ENCODE results near the gene PTPRZ1.

PTPRZ1 gene

DNA sequence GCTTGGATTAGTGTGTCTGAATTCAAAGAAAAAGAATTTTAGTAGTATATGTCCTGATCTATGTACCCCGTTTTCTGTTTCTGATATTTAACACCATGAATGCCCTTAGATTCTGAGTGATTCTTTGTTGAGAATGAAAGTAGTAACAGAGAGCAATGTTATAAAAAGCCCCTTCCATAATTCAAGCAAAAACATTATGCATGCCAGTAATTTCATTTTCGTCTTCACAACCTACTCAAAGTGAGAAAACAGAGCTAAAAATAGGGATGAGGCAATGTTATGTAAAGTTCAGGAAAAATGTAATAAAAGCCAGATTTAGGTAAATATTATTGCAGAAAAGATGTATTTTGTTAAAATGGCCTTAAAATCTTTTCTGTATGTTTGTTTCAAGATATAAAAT, 28.1 kb downstream of the PTPRZ1 start:
- no peak overlapping the region for H3K4me3 ChIP-seq (ENCODE audit: low read depth, low read length)
- no peak for DNase-seq
- no peak overlapping the region for H3K27ac ChIP-seq
- TF ChIP-seq, protein P1, sequence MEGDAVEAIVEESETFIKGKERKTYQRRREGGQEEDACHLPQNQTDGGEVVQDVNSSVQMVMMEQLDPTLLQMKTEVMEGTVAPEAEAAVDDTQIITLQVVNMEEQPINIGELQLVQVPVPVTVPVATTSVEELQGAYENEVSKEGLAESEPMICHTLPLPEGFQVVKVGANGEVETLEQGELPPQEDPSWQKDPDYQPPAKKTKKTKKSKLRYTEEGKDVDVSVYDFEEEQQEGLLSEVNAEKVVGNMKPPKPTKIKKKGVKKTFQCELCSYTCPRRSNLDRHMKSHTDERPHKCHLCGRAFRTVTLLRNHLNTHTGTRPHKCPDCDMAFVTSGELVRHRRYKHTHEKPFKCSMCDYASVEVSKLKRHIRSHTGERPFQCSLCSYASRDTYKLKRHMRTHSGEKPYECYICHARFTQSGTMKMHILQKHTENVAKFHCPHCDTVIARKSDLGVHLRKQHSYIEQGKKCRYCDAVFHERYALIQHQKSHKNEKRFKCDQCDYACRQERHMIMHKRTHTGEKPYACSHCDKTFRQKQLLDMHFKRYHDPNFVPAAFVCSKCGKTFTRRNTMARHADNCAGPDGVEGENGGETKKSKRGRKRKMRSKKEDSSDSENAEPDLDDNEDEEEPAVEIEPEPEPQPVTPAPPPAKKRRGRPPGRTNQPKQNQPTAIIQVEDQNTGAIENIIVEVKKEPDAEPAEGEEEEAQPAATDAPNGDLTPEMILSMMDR (IDR thresholded peaks at IDR 0.05; ENCODE audit: low read depth, low read length, missing control alignments): no peak
- no peaks in the 10 kb centered on the region for H3K27me3 ChIP-seq (replicated peaks)
- no peaks in the 10 kb centered on the region for H3K36me3 ChIP-seq (replicated peaks)
- in situ Hi-C loops (cut with HindIII; ENCODE audit: low pct_ligation_motif_present, low sequenced_read_pairs): no loop called here

DNA sequence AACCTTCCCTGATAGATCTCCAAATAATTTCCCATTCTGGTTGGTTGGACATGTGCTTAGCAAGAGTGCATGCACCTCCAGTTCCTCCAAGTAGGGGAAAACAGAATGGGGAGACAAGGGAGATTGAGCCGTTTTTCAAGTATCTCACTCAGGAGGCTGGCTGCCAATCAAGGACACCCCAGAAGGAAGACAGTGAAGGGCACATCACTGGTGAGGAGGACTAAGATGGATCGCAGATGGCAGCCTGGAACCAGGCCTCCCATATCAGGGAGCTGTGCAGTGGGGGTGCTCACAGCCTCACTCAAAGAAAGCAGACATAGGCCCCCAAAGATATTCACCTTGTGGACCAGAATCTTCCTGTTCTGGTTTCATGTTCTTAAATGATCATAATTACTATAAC, 31.2 kb downstream of the PTPRZ1 start:
- Histone ChIP-seq H3K36me3 (replicated peaks) (no peaks in the 10 kb centered on the region), H3K27me3 (replicated peaks) (no peaks in the 10 kb centered on the region), H3K4me3 (ENCODE audit: low read depth, low read length) (no peak overlapping the region), H3K27ac (no peak overlapping the region)
- in situ Hi-C loops (cut with HindIII; ENCODE audit: low pct_ligation_motif_present, low sequenced_read_pairs): no loop called here
- no peak for DNase-seq
- TF ChIP-seq, protein P1 (IDR thresholded peaks at IDR 0.05; ENCODE audit: low read depth, low read length, missing control alignments): no peak

DNA sequence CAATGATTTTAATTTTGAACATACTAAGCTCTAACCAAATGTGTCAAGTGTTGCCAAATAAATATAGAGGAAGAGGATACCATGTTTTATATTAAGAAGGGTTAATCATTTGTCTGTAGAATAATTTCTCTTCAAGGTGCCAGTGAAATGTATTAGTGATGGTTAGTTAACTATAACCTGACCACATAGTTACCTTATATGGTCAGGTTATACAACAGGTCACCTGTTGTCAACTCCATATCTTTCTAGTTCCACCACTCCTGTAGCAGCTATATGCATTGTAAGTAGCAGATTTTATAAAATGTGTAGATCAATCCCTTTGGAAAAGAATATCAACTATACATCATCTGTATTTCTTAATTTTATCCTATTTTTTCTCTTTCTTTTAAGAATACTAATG, 35.1 kb downstream of the PTPRZ1 start:
- no peaks in the 10 kb centered on the region for H3K27me3 ChIP-seq (replicated peaks)
- in situ Hi-C loops (cut with HindIII; ENCODE audit: low pct_ligation_motif_present, low sequenced_read_pairs): no loop called here
- H3K36me3 ChIP-seq (replicated peaks): no peaks in the 10 kb centered on the region
- TF ChIP-seq, protein P1 (IDR thresholded peaks at IDR 0.05; ENCODE audit: low read depth, low read length, missing control alignments): no peak
- H3K4me3 ChIP-seq (ENCODE audit: low read depth, low read length): no peak overlapping the region
- DNase-seq: no peak
- no peak overlapping the region for H3K27ac ChIP-seq

DNA sequence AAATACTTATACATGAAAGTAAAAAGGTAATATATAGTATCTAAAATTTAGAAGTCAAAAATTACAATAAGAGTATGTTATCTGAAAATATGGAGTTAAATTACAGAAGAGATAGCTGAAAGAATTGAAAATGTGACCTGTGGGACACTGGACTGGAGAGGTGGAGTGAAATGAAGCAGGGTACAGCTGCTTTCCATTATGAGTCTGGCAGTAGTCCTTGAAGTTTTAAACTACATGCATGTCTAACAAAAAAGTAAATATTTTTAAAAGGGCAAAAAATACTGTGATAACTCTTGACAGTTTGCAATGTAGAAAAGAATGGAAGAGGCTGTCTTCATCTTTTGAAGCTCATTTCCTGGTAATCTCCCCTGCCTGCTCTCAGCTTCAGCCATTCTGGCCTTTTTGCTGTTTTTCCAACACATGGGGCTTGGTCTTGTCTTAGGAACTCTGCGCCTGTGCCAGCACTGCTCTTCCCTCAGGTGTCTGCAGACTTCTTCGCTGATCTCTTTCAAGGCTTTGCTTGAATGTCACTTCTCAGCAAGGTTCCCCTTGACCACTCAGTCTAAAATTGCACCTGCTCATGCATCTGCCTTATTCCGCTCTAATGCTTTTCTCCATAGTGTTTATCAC, 36.9 kb downstream of the PTPRZ1 start:
- H3K4me3 ChIP-seq (ENCODE audit: low read depth, low read length): no peak overlapping the region

DNA sequence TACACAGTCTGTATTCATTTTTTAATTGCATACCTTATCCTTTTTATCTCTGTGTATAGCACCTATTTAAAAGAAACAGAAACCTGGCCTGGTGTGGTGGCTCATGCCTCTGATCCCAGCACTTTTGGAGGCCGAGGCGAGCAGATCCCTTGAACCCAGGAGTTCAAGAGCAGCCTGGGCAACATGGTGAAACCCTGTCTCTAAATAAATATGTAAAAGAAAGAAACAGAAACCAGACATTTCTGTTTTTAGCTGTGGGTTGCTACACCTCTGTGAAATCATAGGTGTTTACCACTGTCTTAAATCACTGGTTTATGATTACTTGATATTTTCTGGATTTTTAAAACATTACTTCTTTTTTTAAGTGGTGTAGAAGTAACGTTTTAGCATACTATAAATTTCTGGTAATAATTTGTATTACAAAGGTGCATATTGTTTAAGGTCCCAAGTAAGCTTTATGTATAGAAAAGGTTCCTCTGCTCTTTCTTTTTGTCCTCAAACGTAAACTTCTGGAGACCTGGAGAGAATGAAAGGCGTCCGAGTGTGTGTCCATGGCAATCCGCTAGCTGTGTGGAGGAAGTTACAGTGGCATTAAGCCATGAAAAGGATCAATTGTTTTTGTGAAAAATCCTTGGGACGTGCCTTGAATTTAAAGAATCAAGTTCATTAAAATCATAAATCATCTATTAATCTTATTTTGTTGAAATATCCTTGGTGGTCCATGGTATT, 41.1 kb downstream of the PTPRZ1 start:
- TF ChIP-seq, protein P1 (IDR thresholded peaks at IDR 0.05; ENCODE audit: low read depth, low read length, missing control alignments): no peak
- Histone ChIP-seq H3K27ac (no peak overlapping the region), H3K36me3 (replicated peaks) (no peaks in the 10 kb centered on the region), H3K4me3 (ENCODE audit: low read depth, low read length) (no peak overlapping the region), H3K27me3 (replicated peaks) (no peaks in the 10 kb centered on the region)
- no peak for DNase-seq
- in situ Hi-C loops (cut with HindIII; ENCODE audit: low pct_ligation_motif_present, low sequenced_read_pairs): no loop called here

More for the DNA sequence above, 36.9 kb downstream of the PTPRZ1 start:
- in situ Hi-C loops (cut with HindIII; ENCODE audit: low pct_ligation_motif_present, low sequenced_read_pairs): no loop called here
- Histone ChIP-seq H3K27me3 (replicated peaks) (no peaks in the 10 kb centered on the region), H3K36me3 (replicated peaks) (no peaks in the 10 kb centered on the region), H3K27ac (no peak overlapping the region)
- no peak for DNase-seq
- TF ChIP-seq, protein P1 (IDR thresholded peaks at IDR 0.05; ENCODE audit: low read depth, low read length, missing control alignments): no peak
